GM13976 (cell line): ENCODE measurements around the gene RUNX1.

Experiments
- DNase-seq: peaks from one replicate; pipeline ENCODE4 v3.0.0; 2012; ENCODE audit warnings: low spot score
- CTCF ChIP-seq: IDR thresholded peaks from 2 replicates; pipeline ENCODE4 v1.5.1; 2012; ENCODE audit warnings: borderline replicate concordance, mild to moderate bottlenecking; ENCODE audit not compliant: insufficient read depth; ENCODE audit errors: extremely low read depth, missing control alignments, control extremely low read depth
- in situ Hi-C: fragments of 300-500 bp; cut with MboI; formaldehyde crosslinking; loops from one replicate; pipeline ENCODE4 v1.12.0; 2022; ENCODE audit warnings: low sequenced_read_pairs, mixed read lengths, inconsistent platforms; ENCODE audit not compliant: unreplicated experiment

The RUNX1 gene

GRCh38 chr21:34861258-34861657 lies 187.8 kb downstream of the RUNX1 start:
- DNase-seq: no peak
- TF ChIP-seq CTCF: no peak
- in situ Hi-C loops: no loop called here

- DNase-seq: no peak
- in situ Hi-C loops: no loop called here
- no peak for TF ChIP-seq CTCF
These were observed 189.0 kb downstream of the RUNX1 start for GRCh38 chr21:34859976-34860653.

GRCh38 chr21:34858559-34858958 lies 190.5 kb downstream of the RUNX1 start:
- no peak for DNase-seq
- in situ Hi-C loops: no loop called here
- TF ChIP-seq CTCF: no peak

- in situ Hi-C loops: no loop called here
- no peak for DNase-seq
- no peak for TF ChIP-seq CTCF
These were observed 191.2 kb downstream of the RUNX1 start for GRCh38 chr21:34857874-34858273.

- DNase-seq: no peak
- TF ChIP-seq CTCF: no peak
- in situ Hi-C loops: no loop called here
These were observed 191.9 kb downstream of the RUNX1 start for GRCh38 chr21:34857122-34857713.

GRCh38 chr21:34852448-34852847 lies 196.7 kb downstream of the RUNX1 start:
- no peak for DNase-seq
- TF ChIP-seq CTCF: no peak
- in situ Hi-C loops: no loop called here
